Brain microvascular endothelial cell (primary cell): Measurements from ENCODE around the gene CEP350.

Experiments used
- DNase-seq: peaks from one replicate; pipeline ENCODE4 v3.0.0-alpha.2; 2020
- H3K27ac ChIP-seq: fragments of 250-450 bp; sonication (Bioruptor Pico); 2 replicates; pipeline ENCODE4 v1.5.1; 2020; ENCODE audit warnings: mild to moderate bottlenecking, moderate library complexity
- H3K27me3 ChIP-seq: fragments of 250-450 bp; sonication (Bioruptor Pico); replicated peaks from 2 replicates; pipeline ENCODE4 v1.5.1; 2020; ENCODE audit warnings: mild to moderate bottlenecking
- H3K36me3 ChIP-seq: fragments of 250-450 bp; sonication (Bioruptor Pico); replicated peaks from 2 replicates; pipeline ENCODE4 v1.5.1; 2020; ENCODE audit warnings: mild to moderate bottlenecking
- H3K4me3 ChIP-seq: 2 replicates; pipeline ENCODE4 v1.5.1; 2011; ENCODE audit warnings: low read depth, mild to moderate bottlenecking, control low read depth, low read length, moderate library complexity
- CTCF ChIP-seq: IDR thresholded peaks from 2 replicates; pipeline ENCODE4 v1.5.1; 2011; ENCODE audit warnings: low read depth, mild to moderate bottlenecking, moderate library complexity, low read length, control low read depth, inconsistent platforms; ENCODE audit errors: missing control alignments
- in situ Hi-C: cut with HindIII; loops from 2 replicates; pipeline ENCODE4 v1.10.0; 2017; ENCODE audit warnings: low sequenced_read_pairs, low pct_ligation_motif_present

CEP350 gene

GRCh38 chr1:179971563-179972496 is 17.2 kb downstream of the CEP350 start:
- no peak for DNase-seq
- H3K27ac ChIP-seq: no peak overlapping the region
- no peaks in the 10 kb centered on the region for H3K27me3 ChIP-seq
- no peak for TF ChIP-seq CTCF
- in situ Hi-C loops: no loop called here
- H3K36me3 ChIP-seq: no peaks in the 10 kb centered on the region
- H3K4me3 ChIP-seq: no peak overlapping the region

- in situ Hi-C loops: no loop called here
- DNase-seq: no peak
- Histone ChIP-seq H3K4me3 (no peak overlapping the region), H3K36me3 (no peaks in the 10 kb centered on the region), H3K27me3 (no peaks in the 10 kb centered on the region), H3K27ac (no peak overlapping the region)
- no peak for TF ChIP-seq CTCF
These were observed 18.8 kb downstream of the CEP350 start for GRCh38 chr1:179973198-179974110.

GRCh38 chr1:179976970-179977651 is 22.5 kb downstream of the CEP350 start:
- TF ChIP-seq CTCF: no peak
- no peak for DNase-seq
- Histone ChIP-seq H3K36me3 (no peaks in the 10 kb centered on the region), H3K27me3 (no peaks in the 10 kb centered on the region), H3K4me3 (no peak overlapping the region), H3K27ac (no peak overlapping the region)
- in situ Hi-C loops: no loop called here

- Histone ChIP-seq H3K27ac (no peak overlapping the region), H3K4me3 (no peak overlapping the region), H3K36me3 (no peaks in the 10 kb centered on the region), H3K27me3 (no peaks in the 10 kb centered on the region)
- no peak for DNase-seq
- TF ChIP-seq CTCF: no peak
- in situ Hi-C loops: no loop called here
These were observed 23.8 kb downstream of the CEP350 start for GRCh38 chr1:179978199-179979079.

- DNase-seq: no peak
- Histone ChIP-seq H3K27me3 (no peaks in the 10 kb centered on the region), H3K27ac (no peak overlapping the region), H3K4me3 (no peak overlapping the region), H3K36me3 (no peaks in the 10 kb centered on the region)
- in situ Hi-C loops: no loop called here
- TF ChIP-seq CTCF: no peak
These were observed 29.5 kb downstream of the CEP350 start for GRCh38 chr1:179984101-179984500.
